Activated CD4-positive, alpha-beta memory T cell treated with anti-CD3 and anti-CD28 coated beads, Interleukin-2, amount 10 ng/mL, durations not matched to agents 7 days and 5 days (primary cell): ENCODE results near the gene NFAM1. TPM values are rescaled to one million over a fixed set of nuclear protein-coding genes. Genes with fewer than 3 reads are reported as not detected.

ENCODE experiments used
- CTCF ChIA-PET: fragments of 350-600 bp; sonication (Branson Sonifier 250); formaldehyde crosslinking; loops from one replicate; lab custom pipeline; 2021; ENCODE audit warnings: antibody characterized with exemption, inconsistent platforms; lab: Charles Lee
- POLR2A ChIA-PET: fragments of 350-600 bp; sonication (Branson Sonifier 250); formaldehyde crosslinking; loops from one replicate; lab custom pipeline; 2021; ENCODE audit warnings: antibody characterized with exemption; lab: Charles Lee
- DNase-seq: peaks from one replicate; pipeline ENCODE4 v3.0.0-alpha.2; 2020
- H3K27ac Mint-ChIP-seq: one replicate; pipeline ENCODE4 v1.8.0; 2021; ENCODE audit warnings: mild to moderate bottlenecking, mixed read lengths
- H3K27me3 Mint-ChIP-seq: one replicate; pipeline ENCODE4 v1.8.0; 2021; ENCODE audit warnings: mixed read lengths
- H3K36me3 Mint-ChIP-seq: one replicate; pipeline ENCODE4 v1.8.0; 2021; ENCODE audit warnings: low read depth, mixed read lengths
- H3K4me1 Mint-ChIP-seq: one replicate; pipeline ENCODE4 v1.8.0; 2021; ENCODE audit warnings: mixed read lengths
- H3K4me3 Mint-ChIP-seq: one replicate; pipeline ENCODE4 v1.8.0; 2021; ENCODE audit warnings: mild to moderate bottlenecking, mixed read lengths
- H3K9me3 Mint-ChIP-seq: one replicate; pipeline ENCODE4 v1.8.0; 2021; ENCODE audit warnings: mixed read lengths
- total RNA-seq, 2 experiments: library from RNA; stranded (reverse); gene quantifications; one replicate each; pipeline ENCODE4 v1.2.3, GENCODE V29; 2021

Gene NFAM1
- total RNA-seq, 2 experiments from 2014 or later: 0.05 to 0.63 TPM

DNA sequence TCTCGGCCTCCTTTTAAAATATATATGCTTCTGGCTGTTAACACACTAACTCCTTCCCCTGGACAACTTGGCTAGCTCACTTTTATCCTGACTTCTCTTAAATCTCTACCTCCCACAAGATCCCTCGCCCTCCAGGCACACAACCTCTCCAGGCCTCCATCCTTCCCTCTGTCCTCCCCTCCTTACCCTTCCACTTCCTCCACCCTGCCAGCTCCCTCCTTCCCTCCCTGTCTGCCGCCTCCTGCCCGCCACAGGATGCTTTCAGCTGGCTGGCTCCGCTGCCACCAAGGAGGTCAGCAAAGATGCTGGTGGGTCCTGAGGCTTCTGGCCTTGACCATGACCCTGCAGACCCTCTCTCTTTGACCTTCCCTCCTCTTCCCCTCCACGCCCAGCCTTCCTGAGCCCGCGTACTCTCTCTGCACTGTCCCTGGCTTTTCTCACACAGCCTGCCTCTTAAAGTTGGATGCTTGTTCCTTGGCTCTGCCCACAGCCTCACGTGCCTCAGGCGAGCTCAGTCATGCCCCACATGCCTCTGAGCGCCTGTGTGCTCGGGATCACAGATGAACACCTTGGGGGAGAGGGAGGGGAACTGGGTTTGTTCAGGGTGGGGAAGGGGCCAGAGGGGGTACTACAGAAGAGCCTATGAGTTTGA is 6.7 kb downstream of the NFAM1 start:
- peaks cover 2% of the 10 kb centered on the region for H3K4me1 Mint-ChIP-seq
- peaks cover 4% of the 10 kb centered on the region for H3K27me3 Mint-ChIP-seq
- ChIA-PET POLR2A (no interaction called here), CTCF (no interaction called here)
- no peak overlapping the region for H3K27ac Mint-ChIP-seq
- no peaks in the 10 kb centered on the region for H3K9me3 Mint-ChIP-seq
- H3K36me3 Mint-ChIP-seq: no peaks in the 10 kb centered on the region
- no peak overlapping the region for H3K4me3 Mint-ChIP-seq
- DNase-seq: no peak

DNA sequence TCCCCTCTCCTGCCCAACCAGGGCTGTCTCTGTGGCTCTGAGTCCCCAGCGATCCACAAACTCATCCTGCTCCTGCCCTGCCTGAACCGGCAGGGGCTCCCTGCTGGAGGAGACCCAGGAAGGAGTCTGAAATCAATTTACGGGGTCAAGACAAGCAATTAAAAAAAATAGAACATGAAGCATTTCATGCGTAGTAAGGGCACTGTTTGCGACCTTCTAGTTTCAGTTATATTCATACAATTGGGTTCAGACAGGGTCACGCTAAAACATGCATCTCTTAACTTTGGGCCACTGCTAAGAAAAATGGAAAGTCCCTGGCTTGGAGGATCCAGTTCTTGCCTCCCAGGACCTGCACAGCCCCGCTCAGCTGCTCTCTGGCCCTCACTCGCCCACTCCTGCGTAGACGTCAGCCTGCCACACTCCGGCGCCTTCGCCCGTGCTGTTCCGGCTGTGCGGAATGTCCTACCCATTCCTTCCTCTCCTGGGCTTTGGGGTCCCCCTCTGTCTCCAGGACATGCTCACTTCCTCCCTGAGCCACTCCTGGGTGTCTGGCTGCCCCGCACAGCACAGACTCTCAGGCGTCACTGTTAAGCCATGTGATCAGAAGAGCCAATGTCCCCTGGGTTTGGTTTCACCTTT is 12.8 kb downstream of the NFAM1 start:
- H3K9me3 Mint-ChIP-seq: no peaks in the 10 kb centered on the region
- H3K4me3 Mint-ChIP-seq: no peak overlapping the region
- POLR2A ChIA-PET: no interaction called here
- no peak overlapping the region for H3K27ac Mint-ChIP-seq
- DNase-seq: no peak
- peaks cover 6% of the 10 kb centered on the region for H3K27me3 Mint-ChIP-seq
- CTCF ChIA-PET: no interaction called here
- H3K4me1 Mint-ChIP-seq: peaks cover 2% of the 10 kb centered on the region
- no peaks in the 10 kb centered on the region for H3K36me3 Mint-ChIP-seq

DNA sequence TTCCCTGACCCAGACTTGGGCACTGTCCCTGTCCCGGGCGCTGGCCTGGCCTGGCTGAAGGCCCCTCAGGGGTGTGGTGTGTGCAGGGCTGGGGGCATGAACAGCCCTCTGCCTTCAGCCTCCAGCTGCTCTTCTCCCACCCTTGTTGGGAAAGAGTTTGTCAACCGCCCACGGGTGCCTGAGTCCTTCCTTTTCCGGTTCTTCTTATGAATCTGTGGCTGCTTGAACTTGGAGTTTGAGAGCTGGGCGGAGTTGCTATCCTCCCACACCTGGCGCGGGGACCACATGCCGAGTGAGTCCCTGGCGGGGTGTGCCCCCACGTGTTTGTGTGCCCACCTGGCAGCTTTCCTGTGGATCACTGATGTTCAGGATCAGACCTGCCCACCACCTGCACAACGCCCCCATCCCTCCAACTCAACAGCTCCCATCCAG is 13.4 kb downstream of the NFAM1 start:
- no peak for DNase-seq
- POLR2A ChIA-PET: no interaction called here
- no peaks in the 10 kb centered on the region for H3K36me3 Mint-ChIP-seq
- H3K27ac Mint-ChIP-seq: no peak overlapping the region
- H3K4me3 Mint-ChIP-seq: no peak overlapping the region
- H3K4me1 Mint-ChIP-seq: peaks cover 2% of the 10 kb centered on the region
- H3K9me3 Mint-ChIP-seq: no peaks in the 10 kb centered on the region
- CTCF ChIA-PET: no interaction called here
- H3K27me3 Mint-ChIP-seq: peaks cover 6% of the 10 kb centered on the region

DNA sequence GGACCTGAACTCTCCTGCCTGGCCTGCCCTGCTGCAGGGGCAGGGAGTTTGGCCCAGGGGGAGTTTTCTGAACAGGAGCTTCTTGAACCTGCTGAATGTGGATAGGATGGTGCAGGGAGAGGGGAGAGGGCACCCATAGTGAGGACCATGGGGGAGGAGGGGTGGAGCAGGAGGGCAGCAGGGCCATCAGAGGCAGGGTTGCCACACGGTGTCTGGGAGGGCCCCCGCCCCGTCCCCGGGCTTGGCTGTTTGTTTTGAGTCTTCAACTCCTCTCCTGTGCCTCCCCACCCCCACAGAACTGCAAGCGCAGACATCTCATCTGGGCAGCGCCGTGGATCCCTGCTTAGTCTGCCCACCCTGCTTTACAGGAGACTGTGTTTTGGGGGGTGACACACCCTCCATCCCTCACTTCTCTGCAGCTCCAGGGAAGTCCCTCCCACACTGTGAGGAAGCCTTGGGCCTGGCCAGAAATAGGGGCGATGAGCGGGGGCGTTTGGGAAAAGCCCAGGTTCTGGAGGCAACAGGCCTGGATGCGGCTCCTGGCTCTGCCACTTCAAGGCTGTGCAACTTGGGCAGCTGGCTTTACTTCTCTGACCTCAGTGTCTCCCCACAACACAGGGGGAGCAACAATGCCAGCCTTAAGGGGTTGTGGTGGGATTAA is 14.4 kb downstream of the NFAM1 start:
- DNase-seq: no peak
- H3K4me1 Mint-ChIP-seq: peaks cover 2% of the 10 kb centered on the region
- ChIA-PET CTCF (no interaction called here), POLR2A (interaction anchor here (0.9 kb wide), 1 partner anchor 15 kb away, joined by 3 read pairs; no protein-coding TSS in a partner anchor)
- no peak overlapping the region for H3K4me3 Mint-ChIP-seq
- H3K9me3 Mint-ChIP-seq: no peaks in the 10 kb centered on the region
- H3K36me3 Mint-ChIP-seq: no peaks in the 10 kb centered on the region
- peaks cover 6% of the 10 kb centered on the region for H3K27me3 Mint-ChIP-seq
- H3K27ac Mint-ChIP-seq: no peak overlapping the region

DNA sequence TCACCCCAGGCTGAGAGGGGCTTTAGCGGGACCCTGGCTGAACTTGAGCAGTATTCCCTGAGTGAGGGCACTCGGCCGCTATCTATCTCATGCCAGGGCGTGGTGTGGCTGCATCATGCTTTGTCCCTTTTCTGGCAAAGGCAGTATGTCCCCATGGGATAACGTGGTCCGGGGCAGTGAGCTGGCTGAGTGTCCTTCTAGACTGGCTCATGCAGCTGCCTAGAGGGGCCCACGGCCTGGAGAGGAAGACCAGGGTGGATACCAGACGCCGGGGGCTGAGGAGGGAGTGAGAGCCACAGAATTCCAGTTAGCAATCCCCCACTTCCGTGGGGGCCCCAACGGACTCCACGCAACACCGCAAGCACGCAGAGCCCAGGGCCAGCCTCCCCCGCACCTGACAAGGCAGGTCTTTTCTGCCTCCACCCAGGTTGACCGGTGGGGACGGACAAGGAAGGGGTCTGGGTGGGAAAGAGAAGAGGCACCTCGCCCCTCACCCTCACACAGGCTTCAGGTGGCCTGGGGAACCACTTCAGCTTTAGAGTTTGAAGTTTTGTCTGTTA is 15.5 kb downstream of the NFAM1 start:
- no peaks in the 10 kb centered on the region for H3K36me3 Mint-ChIP-seq
- H3K27me3 Mint-ChIP-seq: peaks cover 6% of the 10 kb centered on the region
- no peak for DNase-seq
- H3K9me3 Mint-ChIP-seq: no peaks in the 10 kb centered on the region
- no peak overlapping the region for H3K27ac Mint-ChIP-seq
- ChIA-PET CTCF (no interaction called here), POLR2A (no interaction called here)
- H3K4me1 Mint-ChIP-seq: peaks cover 2% of the 10 kb centered on the region
- no peak overlapping the region for H3K4me3 Mint-ChIP-seq

DNA sequence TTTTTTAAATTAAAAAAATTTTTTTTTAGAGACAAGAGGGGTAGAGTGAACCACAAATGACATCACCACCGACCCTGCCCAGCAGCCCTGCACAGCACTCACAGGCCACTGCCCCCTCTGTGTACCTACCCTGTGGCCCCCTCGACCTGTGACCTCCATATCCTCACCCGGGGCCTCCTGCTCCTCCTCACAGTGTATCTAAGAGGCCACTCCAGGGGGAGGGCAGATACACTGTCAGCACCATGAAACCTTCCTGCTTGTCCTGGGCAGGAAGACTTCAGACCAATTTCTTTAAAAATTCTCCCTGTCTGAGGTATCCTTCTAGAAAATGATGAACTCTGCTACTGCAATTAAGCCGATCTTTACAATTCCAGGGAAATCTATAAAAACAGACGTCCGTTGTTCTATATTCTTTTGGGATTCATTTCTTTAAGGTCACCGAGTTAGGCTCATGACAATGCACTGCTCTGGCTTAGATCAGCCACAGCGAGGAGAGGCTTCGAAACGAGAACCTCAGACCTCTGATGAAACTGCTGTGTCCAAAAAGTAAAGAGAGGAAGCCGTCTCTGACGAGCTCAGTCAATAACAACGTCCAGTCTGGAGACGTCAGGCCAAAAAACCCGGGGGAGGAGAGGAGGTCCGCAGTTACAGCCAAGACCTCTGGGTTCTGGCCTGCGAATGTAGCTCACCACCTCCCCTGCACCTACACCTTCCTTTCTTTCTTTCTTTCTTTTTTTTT is 17.5 kb downstream of the NFAM1 start:
- H3K27ac Mint-ChIP-seq: no peak overlapping the region
- no peaks in the 10 kb centered on the region for H3K36me3 Mint-ChIP-seq
- no peaks in the 10 kb centered on the region for H3K4me1 Mint-ChIP-seq
- no peak for DNase-seq
- CTCF ChIA-PET: no interaction called here
- POLR2A ChIA-PET: no interaction called here
- no peaks in the 10 kb centered on the region for H3K9me3 Mint-ChIP-seq
- no peak overlapping the region for H3K4me3 Mint-ChIP-seq
- H3K27me3 Mint-ChIP-seq: peaks cover 4% of the 10 kb centered on the region

DNA sequence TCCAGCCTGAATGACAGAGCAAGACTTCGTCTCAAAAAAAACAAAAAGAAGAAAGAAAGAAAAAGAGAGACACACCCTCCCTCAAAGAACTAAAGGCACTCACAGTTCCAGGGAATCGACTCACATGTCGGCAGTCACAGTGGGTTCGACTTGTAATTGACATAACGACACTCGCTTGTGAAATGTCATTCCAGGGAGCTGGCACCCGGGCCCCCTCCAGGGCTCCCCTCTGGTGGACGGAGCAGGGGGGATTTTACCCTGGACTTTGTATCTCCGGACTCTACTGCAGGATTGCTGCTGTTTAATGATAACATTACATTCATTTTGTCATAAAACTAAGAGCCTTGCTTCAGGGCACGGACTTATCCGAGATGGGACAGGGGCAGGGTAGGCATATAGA is 18.2 kb downstream of the NFAM1 start:
- no peak overlapping the region for H3K27ac Mint-ChIP-seq
- POLR2A ChIA-PET: no interaction called here
- CTCF ChIA-PET: no interaction called here
- H3K4me1 Mint-ChIP-seq: no peaks in the 10 kb centered on the region
- no peaks in the 10 kb centered on the region for H3K9me3 Mint-ChIP-seq
- DNase-seq: no peak
- peaks cover 2% of the 10 kb centered on the region for H3K27me3 Mint-ChIP-seq
- no peaks in the 10 kb centered on the region for H3K36me3 Mint-ChIP-seq
- no peak overlapping the region for H3K4me3 Mint-ChIP-seq

DNA sequence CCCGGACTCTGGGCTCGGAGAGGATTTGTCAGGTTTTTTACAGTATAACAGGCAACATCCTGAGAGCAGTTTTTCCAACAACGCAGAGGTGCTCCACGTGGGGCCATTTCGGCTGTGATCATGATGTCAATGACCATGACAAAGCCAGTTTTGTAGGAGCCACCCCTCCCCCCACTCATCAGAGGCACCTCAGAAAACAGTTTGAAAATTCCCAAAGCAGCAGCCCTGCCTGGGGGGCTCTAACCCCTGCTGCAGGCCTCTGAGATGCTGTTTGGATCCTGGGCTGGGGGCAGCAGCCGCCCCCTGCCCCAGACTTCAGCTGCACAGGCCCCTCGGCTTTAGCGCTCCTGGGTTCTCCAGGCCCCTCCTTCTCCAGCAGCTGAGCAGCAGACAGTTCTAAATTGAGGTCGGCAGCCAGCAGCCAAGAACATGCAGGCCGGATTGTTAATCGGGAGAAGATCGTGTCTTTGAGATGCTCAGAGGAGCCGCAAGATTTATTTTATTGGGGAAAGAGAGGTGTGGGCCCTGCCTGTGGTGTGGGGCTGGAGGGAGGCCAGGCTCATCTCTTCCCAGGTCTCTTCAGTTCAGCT is 19.4 kb downstream of the NFAM1 start:
- H3K9me3 Mint-ChIP-seq: no peaks in the 10 kb centered on the region
- CTCF ChIA-PET: no interaction called here
- POLR2A ChIA-PET: no interaction called here
- H3K27ac Mint-ChIP-seq: no peak overlapping the region
- no peaks in the 10 kb centered on the region for H3K36me3 Mint-ChIP-seq
- H3K27me3 Mint-ChIP-seq: no peaks in the 10 kb centered on the region
- no peak for DNase-seq
- no peaks in the 10 kb centered on the region for H3K4me1 Mint-ChIP-seq
- H3K4me3 Mint-ChIP-seq: no peak overlapping the region

DNA sequence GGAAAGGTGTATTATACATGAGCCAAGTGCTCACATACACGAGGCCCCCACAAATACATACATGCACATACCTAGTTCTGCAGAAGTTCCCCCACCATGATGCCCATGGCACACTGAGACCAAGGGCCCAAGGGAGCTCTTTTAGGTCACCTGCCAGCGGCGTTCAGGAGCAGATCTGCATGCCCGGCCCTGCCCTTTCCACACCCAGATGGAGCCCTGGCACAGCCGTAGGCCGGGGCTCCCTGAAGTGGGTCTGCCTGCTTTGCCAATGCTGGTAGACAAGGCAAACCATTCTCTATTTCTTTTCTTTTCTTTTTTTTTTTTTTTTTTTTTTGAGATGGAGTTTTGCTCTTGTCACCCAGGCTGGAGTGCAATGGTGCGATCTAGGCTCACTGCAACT is 21.5 kb downstream of the NFAM1 start:
- POLR2A ChIA-PET: no interaction called here
- H3K4me3 Mint-ChIP-seq: no peak overlapping the region
- CTCF ChIA-PET: no interaction called here
- no peak for DNase-seq
- H3K27me3 Mint-ChIP-seq: peaks cover 7% of the 10 kb centered on the region
- H3K9me3 Mint-ChIP-seq: no peaks in the 10 kb centered on the region
- H3K27ac Mint-ChIP-seq: no peak overlapping the region
- H3K36me3 Mint-ChIP-seq: no peaks in the 10 kb centered on the region
- H3K4me1 Mint-ChIP-seq: no peaks in the 10 kb centered on the region

DNA sequence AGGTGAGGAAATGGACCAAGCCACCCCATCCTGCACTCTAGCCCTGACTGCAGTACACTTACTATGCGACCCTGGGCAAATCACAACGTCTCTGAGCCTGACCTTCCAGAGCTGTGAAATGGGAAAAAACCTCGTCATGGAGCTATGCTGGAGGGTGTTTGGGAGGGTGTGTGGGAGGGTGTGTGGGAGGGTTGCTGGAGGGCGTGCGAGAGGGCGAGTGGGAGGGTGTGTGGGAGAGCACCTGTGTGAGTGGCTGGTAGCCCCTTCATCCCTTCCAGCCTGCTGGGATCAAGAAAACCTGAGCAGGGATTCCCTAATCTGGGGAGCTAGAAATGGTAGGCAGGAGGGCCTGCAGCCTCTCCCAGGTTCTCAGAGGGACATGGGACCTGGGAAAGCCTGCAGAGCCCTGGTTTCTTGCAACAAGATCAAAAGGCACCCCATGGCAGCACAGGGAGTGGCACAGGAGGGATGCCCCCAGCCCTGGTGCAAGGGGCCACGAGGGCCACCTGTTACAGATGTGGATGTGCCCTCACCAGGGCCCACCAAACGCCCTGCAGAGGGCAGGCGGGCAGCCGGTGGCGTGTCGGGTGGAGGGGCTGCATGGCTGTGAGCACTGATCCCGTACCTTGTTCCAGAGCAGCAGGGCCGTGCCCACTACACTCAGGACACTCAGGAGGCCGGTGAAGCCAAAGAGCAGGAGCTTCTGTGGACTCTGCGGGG is 23.2 kb downstream of the NFAM1 start:
- CTCF ChIA-PET: no interaction called here
- Mint-ChIP-seq H3K27me3 (peaks cover 9% of the 10 kb centered on the region), H3K4me3 (no peak overlapping the region), H3K27ac (no peak overlapping the region), H3K36me3 (no peaks in the 10 kb centered on the region), H3K4me1 (no peaks in the 10 kb centered on the region), H3K9me3 (no peaks in the 10 kb centered on the region)
- POLR2A ChIA-PET: no interaction called here
- no peak for DNase-seq

DNA sequence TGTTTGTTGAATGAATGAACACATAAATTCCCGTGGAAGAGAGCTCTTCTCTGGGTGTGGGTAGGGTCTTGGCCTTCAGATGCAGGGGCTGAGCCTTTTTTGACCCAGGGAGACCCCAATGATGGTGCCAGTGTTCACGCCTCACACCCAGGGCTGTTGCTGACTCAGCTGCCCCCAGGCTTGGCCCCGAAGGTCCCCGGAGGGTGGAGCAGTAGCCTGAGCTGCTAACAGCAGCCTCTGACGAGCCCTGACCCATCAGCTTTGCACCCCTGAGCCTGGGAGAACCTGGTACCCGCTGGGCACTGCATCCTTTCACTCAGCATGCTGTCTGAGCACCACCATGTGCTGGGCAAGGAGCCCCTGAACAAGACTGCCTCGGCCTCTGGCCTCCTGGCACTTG is 23.9 kb downstream of the NFAM1 start:
- Mint-ChIP-seq H3K4me3 (no peak overlapping the region), H3K36me3 (no peaks in the 10 kb centered on the region), H3K9me3 (no peaks in the 10 kb centered on the region), H3K4me1 (no peaks in the 10 kb centered on the region), H3K27me3 (peaks cover 10% of the 10 kb centered on the region), H3K27ac (no peak overlapping the region)
- POLR2A ChIA-PET: no interaction called here
- CTCF ChIA-PET: no interaction called here
- DNase-seq: no peak

DNA sequence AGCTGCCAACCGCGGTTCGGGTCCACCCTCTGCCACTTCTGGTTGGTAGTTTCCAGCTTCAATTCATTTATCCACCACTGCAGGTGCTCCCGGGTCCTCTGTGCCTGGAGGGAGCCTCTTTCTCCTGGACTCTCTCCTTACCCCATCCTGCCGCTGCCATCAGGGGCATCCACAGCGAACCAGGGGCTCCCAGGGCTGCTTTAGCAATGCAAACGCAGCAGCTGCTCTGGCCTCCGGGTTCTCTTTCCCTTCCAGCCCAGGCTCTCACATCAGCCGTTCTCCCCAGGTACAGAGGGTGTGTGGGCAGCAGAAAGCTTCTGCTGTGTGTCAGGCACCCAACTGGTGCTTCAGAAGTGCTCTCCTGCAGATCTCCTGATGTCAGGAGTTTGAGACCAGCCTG is 27.9 kb downstream of the NFAM1 start:
- H3K36me3 Mint-ChIP-seq: no peaks in the 10 kb centered on the region
- no peak overlapping the region for H3K4me3 Mint-ChIP-seq
- no peak for DNase-seq
- no peaks in the 10 kb centered on the region for H3K9me3 Mint-ChIP-seq
- H3K27me3 Mint-ChIP-seq: peaks cover 10% of the 10 kb centered on the region
- H3K4me1 Mint-ChIP-seq: no peaks in the 10 kb centered on the region
- ChIA-PET CTCF (no interaction called here), POLR2A (no interaction called here)
- H3K27ac Mint-ChIP-seq: no peak overlapping the region
